Right lung (tissue), 5 donors: Measurements from ENCODE around the gene CDK6. TPM values are rescaled to one million over a fixed set of nuclear protein-coding genes. Genes with fewer than 3 reads are reported as not detected.

Experiments used
- DNase-seq, 2 donors: peaks; one replicate each; pipeline ENCODE4 v3.0.0-alpha.2; 2013
- polyA plus RNA-seq, 5 donors: library from polyadenylated mRNA; unstranded; fragments of 120-200 nt; gene quantifications; one replicate each; pipeline versions ENCODE4 v1.2.1 to v1.2.3, GENCODE V29; 2013; ENCODE audit warnings: inconsistent platforms in 1 of 5, low replicate concordance in 1 of 5; ENCODE audit not compliant: insufficient read length in 5 of 5, insufficient read depth in 1 of 5

CDK6 gene
- polyA plus RNA-seq, 5 donors, result 28.4 to 52.5 (median 45.0) TPM

DNA sequence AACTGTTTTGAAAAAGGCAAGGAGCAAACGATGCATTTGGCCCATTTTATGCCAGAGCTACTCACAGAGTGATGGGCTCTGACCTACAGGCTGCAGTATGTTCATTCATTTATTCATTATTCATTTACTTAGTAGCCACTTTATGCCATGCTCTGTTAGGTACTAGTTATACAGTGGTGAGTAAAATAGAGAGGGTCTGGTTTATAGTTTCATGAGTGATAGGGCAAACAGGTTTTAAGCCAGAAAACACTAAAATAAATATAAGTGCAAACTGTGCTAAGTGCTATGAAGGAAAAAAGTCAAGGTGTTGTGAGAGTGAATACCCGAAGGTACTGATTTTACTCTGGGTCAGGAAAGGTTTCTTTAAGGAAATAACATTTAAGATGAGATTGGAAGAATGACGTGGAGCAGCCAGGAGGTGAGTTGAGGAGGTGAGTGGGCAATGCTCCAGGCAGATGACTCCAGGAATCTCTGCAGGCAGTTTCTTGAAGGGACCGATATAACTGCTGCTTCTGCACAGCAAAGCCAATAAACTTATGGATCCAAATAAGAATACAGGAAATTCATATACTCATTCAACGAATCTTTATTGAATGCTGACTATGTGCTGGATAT is 189.3 kb downstream of the CDK6 start:
- no peak for DNase-seq

DNA sequence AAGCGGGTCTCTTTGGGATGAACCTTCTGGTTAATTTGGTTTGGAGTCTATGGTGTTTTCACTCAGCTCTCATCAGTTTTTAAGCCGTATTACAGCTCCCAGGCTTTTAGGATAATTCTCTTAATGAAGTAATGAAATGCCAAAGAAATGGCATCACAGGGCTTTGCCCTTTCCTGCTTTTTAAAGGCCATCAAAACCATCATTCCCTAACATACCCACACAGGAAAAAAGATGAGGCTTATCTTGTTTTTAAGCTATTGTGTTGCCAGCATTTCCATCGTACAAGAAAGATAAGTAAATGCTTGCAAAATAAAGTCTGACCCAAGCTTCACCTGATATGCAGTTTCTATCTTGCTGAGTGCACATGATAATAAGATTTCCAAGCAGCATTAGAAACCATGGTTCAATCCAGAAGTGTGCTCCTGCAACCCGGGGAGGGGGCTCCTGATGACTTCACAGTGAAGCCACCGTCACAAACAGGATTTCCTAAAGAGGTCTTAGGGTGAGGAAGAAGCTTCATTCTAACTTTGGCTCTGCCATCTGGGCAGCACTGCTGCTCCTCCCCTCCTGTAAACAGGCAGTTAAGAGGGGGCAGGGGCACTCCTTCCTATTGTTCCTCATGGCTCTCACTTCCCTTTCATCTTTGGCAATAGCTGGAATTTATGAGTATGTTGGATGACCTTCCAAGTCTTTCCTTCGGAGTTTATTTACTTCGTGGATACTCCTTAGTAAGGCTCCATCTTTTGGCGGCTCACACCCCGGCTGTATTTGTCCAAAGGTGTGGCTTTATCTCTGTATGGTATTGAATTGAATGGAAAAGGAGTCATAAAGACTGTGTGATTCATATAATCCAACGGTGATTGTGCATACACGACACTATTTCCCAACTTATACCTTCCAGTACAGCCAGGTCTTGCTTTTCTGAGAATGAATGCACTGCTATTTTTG is 191.0 kb downstream of the CDK6 start:
- no peak for DNase-seq

DNA sequence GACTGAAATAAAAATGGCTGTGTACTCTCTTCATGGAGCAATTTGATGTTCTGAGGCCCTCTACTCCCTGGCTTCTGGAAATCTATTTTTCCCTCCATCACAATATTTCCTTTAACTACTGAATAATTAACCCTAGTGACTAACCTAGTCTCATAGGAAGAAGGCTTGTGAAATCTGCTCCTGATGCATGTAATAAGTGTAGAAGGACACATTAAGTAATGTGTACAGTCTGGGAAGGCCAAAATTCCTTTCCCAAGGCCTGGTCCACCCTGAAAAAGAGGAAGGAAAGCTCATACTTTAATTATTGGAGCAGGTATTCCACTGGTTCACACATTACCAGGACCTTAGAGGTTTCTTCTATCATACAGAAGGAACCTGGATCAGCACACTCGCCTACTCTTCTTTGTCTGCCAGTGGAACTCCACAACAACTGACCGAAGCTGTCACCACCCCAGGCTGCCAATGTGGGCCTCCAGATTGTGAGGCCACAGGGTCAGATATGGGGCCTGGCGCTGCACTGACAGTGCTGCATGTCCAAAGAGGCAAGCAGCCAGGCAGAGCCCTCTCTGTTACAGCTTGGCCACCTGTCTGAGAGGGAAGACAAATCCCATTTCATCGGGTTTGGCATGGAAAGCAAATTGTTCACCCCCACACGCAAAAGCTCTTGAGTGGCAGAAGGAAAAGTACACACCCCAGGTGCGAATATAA is 191.8 kb downstream of the CDK6 start:
- no peak for DNase-seq

DNA sequence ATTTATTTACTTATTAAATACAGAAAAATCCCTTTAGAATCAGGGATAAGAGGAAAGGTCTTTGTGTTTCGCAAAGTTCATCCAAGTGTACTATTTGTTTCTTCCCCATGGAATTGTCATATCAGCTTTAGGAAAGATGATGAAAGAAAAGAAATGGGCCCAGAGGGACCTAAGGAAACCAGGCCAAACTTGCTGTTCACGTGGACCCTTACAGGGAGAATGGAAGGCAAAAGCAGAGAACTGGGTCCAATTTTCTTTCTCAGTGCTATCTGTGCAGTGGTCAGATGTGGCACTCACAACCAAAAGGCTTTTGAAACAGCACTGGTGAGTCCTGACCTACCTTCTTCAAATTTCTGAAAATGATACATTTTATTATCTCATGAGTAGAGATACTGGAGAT is 192.6 kb downstream of the CDK6 start:
- no peak for DNase-seq

DNA sequence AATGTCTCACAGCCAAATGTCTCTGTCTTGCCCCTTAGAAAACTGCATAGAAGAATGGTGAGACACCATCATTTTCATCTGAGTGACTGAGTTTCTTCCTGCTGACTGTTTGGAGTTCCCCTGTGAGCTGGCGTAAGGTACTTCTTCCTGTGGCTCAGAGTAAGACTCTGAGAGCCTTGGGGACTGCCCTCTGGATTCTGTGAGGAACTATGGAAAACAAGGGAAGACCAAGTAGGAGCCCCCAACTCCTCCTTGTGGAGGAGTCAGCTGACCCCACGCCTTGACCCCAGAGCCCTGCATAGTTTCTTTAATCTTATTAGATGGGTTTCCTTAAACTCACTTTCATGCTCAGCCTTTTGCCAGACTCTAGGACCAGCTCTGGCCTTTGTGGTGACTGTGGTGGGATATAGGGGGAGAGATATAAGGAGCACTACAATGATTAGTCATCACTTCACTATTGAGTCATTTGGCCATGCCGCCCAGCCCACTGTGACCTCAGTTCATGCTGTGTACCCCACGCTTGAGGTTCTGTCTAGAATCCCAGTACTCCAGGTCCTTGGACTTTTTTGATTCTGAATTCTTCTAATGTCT is 194.4 kb downstream of the CDK6 start:
- no peak for DNase-seq

DNA sequence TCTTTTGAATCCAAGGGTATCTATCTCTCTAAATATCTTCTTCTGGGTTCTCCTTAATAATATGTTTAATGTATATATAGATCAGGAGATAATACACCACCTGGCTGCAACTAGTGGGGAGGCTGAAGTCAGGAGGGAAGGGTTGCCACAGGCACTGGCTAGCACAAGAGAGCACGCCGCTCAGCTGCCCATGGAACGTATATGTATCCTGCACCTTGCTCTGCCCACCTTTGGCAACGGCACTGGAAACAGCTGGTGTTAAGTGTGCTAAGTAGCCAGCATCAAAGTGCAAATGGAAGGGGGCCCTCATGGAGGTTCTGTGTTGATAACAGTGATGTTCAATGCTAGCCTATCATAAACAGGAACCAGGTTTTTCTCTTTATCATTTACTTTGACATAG is 196.4 kb downstream of the CDK6 start:
- no peak for DNase-seq

DNA sequence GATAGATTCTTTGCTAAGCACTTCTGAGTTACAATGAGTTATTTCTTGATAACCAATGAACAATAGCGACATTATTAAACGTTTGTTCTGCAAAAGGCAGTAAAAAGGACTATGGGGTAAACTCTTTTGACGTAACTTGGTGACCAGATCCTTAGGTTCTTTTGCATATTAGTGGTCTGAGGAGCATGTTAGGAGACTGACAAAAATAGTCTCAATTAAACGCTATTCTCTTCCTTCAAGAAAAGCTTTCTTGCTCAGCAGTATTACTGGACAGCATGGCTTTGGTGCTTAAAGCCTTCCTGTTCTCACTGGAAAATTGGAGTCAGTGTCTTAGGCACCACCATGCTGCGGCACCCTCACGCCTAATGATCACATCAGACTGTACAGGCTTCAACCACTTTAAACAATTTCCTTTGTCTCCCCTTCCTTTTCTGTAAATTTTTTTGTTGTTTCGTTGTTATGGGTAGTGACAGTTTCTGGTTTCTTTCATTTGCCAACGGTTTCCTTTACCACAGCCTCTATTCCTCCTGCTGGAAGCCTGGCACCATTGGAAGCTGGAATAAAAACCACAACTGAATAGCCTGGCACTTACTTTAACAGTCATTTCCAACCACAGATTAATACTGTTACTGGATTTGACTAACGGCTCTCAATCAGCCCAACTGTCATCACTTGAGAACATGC is 197.0 kb downstream of the CDK6 start:
- no peak for DNase-seq

DNA sequence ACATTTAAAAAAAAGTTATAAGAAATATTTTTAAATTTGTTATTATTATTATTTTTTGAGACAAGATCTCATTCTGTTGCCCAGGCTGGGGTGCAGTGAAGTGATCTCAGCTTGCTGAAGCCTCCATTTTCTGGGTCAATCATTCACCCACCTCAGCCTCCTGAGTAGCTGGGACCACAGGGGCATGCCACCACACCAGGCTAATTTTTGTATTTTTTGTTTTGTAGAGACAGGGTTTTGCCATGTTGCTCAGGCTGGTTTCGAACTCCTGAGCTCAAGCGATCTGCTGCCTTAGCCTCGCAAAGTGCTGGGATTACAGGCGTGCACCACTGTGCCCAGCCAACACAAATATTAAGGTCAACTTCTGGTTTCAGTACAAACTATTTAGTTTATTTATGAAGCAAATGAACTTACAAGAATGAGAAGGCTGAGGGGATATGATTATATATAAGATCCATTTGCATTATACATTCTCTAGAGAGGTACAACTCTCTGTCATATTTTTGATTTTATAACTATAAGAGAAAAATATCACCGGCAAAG is 200.3 kb downstream of the CDK6 start:
- no peak for DNase-seq

DNA sequence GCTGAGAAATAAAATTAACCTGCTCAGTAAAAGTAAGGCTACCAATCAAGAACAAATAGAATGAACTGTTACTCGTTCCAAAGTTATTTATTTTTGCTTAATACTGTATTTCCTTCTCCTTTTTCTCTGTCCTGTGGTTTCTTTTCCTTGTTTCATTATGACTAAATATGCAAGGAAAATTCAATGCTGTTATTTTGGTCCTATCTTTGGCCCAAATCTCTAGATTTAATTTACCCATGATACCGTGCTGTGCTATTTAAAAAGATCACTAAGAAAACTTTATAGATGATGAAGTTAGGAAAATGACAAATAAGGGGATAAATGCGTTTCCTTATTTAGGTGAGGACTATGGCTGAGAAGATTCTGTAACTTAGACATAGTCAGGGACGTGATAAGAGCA is 200.8 kb downstream of the CDK6 start:
- DNase-seq, result no peak

DNA sequence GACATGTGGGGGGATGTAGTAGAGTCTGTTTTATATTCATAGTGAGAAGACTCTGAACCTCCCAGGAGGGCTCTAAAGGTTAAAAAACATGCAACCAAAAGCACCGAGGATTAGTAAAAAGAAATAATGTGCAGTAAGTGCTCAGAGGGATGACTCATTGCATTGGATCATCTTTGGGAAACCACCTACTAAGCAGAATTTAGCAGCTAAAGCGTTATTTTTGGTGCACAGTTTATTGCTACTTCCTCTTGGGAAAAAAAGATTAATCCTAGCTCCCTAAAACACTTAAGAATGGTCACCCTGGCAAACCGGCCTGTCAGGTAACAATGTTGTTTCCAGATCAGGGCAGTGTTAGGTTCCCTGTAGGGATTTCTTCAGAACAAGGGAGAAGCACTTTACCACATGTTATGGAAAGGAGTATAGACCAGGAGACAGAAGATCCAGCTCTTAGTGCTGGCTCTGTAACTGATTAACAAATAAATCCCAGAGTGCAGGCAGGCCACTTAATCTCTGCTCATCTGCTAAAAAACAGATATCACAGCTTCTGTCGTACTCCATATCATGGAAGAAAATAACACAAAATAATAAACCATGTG is 201.4 kb downstream of the CDK6 start:
- DNase-seq, result no peak

DNA sequence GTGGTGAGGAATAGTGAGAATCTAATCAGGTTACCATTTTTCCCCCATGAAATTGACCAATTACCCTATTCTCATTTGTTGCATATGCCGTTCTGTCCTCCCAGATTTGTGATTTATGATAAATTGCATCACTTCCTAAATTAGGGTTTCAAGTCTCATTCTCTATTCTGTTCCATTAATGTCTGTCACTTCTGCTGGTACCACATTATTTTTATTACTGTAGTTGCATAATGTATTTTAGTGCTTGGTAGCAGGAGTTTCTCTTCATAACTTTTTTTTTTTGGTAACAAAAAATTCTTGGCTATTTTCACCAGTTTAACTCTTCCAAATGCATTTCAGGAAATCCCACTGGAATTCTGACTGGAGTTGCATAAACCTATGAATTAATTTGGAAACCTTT is 202.2 kb downstream of the CDK6 start:
- no peak for DNase-seq

DNA sequence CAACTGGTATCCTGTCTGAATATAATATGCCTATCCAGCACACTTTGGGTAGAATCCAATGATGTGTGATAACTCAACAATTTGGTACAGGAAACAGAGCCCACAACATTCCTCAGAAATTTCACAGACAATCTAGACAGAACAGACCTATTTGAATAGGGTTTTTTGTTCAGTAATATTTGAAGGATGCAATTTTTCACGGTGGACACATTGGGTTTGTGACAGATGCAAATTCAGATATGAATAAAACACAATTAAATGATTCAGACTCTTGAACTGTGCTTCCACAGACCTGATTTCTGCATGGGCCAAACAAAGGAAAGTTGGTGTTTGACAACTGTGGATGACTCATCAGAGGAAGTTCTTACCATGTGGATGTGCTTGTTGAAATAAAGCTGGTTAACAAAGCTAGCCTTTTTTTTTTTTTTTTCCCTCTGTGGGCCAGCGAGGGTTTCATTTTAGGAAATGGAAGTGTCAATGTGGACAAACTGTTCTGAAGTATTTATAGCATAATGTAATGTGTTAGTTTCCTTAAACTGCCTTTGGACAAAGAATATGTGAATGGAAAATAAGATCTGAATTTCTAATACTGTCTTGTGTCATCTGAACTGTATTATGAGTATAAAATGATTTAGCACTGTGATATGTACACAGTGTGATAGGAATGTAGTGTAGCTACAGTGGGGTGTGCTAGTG is 203.0 kb downstream of the CDK6 start:
- no peak for DNase-seq

DNA sequence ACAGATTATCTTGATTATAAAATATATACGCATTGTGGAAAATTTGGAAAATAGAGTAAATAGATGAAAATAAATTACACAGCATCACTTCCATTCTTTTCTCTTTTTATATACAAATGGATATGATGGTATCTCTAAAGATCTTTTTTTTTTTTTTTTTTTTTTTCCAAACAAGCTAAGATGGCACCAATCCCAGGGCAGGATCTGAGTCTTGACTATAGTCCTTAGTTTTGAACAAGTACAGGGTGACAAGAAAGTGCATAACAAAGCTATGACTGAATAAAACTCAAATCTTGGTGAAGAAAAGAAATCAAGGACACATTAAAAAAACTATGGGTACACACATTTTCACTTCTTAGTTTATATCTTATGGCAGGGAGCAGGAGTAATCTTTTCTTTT is 203.6 kb downstream of the CDK6 start:
- DNase-seq, result no peak

DNA sequence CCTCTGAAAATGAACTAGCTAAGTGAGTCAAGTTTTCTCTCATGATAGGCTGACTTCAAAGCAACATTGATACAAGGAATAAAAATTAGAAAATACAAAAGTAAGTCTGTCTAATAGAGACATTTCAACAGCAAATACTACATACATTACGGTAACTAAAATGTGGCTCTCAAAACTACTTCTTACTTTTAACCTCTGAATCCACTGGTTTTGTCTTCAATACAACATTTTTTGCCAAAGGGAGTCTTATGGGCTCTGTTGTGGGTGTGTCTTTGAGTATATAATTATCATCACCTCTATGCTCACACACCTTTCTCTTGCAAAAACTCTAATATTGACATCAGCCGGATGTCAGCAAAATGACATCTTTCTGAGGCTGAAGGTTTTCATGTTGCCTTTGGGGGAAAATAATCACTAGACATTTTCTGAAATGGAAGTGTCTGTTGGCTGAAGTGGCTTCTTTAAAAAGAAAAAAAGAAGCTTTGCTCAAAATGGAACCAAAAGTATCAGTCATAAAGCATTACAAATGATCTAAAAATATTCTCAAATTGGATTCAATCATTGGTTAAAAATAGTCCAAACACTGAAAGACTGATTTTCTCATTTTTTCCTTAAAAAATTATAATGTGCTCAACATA is 204.4 kb downstream of the CDK6 start:
- DNase-seq, result no peak

DNA sequence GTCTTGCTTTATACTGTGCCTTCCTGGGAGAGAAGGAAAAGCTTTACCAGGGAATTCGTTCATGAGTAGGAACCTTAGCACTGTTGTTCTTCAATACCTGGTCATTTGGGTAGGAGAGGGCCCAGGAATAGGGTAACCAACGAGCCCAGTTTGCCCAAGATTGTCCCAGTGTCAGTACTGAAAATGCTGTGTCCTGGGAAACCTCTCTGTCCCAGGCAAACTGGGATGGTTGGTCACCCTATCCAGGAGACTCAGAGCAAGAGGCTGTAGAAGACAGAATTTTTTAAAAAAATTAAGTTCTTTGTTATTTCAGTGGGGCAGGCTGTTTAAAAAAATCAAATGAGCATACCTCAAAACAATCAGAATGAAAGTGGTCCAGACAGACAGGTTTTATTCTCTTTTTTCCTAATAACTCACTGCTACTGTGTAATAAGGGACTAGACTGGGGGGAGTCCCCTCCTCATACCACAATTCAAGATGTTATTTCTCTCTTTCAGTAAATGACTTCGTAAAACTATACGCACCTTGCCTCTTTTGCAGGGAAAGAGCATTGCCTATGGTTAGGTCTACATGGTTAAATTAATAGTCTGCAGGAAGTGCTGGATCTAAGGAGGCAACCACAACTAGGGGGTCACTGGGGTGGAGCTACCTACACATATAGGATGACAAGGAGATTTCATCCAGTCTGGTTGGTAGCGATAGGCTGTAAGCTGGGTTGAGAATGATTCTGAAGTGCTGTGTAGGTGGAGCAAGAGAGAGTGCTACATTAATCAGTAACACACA is 205.1 kb downstream of the CDK6 start:
- no peak for DNase-seq

DNA sequence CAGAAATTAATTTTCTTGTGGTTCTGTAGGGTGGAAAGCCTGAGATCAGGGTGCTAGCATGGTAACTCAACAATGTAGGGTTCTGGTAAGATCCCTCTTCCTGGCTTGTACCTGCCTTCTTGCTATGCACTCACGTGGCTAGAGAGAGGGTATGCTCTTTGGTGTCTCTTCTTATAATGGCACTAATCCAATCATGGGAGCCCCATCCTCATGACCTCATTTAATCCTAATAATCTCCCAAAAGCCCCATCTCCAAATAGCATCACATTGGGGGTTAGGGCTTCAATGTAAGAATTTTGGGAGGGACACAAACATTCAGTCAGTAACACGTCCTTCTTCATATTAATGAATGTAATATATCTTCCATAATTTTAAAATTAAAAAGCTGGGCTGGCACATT is 206.6 kb downstream of the CDK6 start:
- DNase-seq, result no peak

DNA sequence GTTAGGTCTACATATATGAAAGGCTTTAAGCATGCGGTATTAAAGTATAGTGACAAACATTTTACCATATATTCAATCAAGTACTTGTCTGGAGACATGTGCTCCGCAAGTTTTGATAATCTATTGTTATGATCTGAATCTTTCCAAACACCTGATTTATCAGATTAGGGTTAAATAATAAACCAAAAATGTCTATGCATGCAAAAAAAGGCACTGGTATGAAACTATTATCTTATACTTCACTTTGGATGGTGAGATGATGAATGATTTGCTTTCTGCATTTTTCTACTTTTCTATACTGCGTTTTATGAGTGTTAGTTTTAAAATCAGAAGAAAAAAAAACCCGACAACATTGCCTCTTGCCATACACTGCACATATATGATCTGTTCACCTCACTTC is 208.4 kb downstream of the CDK6 start:
- DNase-seq, result no peak

DNA sequence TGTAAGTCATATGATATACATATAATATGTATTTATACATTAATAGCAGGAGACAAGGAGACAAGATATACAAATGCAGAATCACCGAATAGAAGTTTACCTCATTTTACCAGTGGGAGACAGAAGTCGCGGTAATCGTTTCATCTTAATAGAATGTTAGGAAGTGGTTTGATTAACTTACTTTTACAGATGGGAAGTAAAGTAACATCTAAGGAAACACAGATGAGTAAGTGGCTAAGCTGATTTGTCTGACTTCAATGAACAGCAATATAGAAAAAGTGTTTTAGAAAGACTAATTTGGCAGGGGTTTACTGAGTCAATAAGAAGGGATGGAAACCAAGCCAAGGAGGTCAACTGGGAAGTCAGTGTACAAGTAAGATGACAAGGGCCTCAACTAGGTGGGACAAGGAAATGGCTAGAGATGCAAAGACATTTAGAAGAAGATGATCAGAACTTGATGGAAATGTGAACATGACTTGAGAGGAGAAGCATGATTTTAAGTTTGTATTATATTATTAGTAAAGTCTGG is 210.0 kb downstream of the CDK6 start:
- DNase-seq, result no peak

DNA sequence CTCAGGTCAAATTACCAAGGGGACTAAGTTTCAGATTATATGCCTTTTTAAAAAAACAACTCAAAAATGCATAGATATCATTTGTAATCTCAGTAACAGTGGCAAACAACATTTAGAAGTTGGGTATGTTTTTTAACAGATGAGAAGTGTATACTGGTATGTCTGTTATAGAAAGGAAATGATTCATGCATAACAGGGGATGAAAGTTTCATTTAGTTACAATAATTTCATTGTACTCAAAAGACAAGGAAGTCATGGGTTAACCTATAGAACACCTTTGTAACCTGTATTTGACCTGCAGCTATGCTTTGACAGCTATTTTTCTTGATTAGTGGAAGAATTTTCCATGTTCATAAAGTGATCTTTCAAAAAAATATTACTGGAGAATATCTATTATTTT is 210.8 kb downstream of the CDK6 start:
- DNase-seq, result no peak
